Keratinocyte (primary cell): Measurements from ENCODE around the gene SDK2. TPM values are rescaled to one million over a fixed set of nuclear protein-coding genes. Genes with fewer than 3 reads are reported as not detected.

Experiments used
- DNase-seq: peaks from one replicate; pipeline ENCODE4 v3.0.0-alpha.2; 2011; ENCODE audit warnings: low read depth, missing footprints, low spot score
- FAIRE-seq: peaks from 2 replicates; lab custom pipeline; 2011; peaks lifted over from hg19 to GRCh38; lab: Jason Lieb, UNC
- H2AFZ ChIP-seq: 2 replicates; pipeline ENCODE4 v1.6.0; 2012; ENCODE audit warnings: low read length, control low read depth, inconsistent platforms; ENCODE audit not compliant: control insufficient read depth
- H3K27ac ChIP-seq: 2 replicates; pipeline ENCODE4 v1.5.1; 2011; ENCODE audit warnings: low read length; ENCODE audit not compliant: control insufficient read depth, insufficient read depth
- H3K27me3 ChIP-seq: 3 replicates; pipeline ENCODE4 v1.6.0; 2011; ENCODE audit warnings: low read length; ENCODE audit not compliant: control insufficient read depth, insufficient read depth; ENCODE audit errors: extremely low read depth
- H3K36me3 ChIP-seq, 2 experiments: 2 replicates in 1 of 2; 3 replicates in 1 of 2; pipeline ENCODE4 v1.5.1; 2011; ENCODE audit warnings: low read length in 2 of 2, mild to moderate bottlenecking in 1 of 2; ENCODE audit not compliant: control insufficient read depth in 2 of 2, insufficient read depth in 2 of 2; ENCODE audit errors: extremely low read depth in 1 of 2
- H3K4me1 ChIP-seq: 3 replicates; pipeline ENCODE4 v1.5.1; 2011; ENCODE audit warnings: low read length; ENCODE audit not compliant: control insufficient read depth, insufficient read depth; ENCODE audit errors: extremely low read depth
- H3K4me2 ChIP-seq: 3 replicates; pipeline ENCODE4 v1.6.0; 2011; ENCODE audit warnings: low read depth, low read length; ENCODE audit not compliant: control insufficient read depth, insufficient read depth; ENCODE audit errors: extremely low read depth
- H3K4me3 ChIP-seq, 3 experiments: fragments of 200-600 bp in 1 of 3; sonication (generic) in 1 of 3; 2 replicates in 2 of 3; 3 replicates in 1 of 3; pipeline ENCODE4 v1.5.1; 2011 to 2016; ENCODE audit warnings: low read length in 3 of 3, mild to moderate bottlenecking in 3 of 3, control low read depth in 2 of 3, inconsistent platforms in 1 of 3, low read depth in 1 of 3, mixed read lengths in 1 of 3, mixed run types in 1 of 3, moderate library complexity in 1 of 3; ENCODE audit not compliant: control insufficient read depth in 2 of 3, insufficient read depth in 2 of 3; ENCODE audit errors: extremely low read depth in 1 of 3
- H3K79me2 ChIP-seq: 2 replicates; pipeline ENCODE4 v1.6.0; 2012; ENCODE audit warnings: low read length; ENCODE audit not compliant: control insufficient read depth, insufficient read depth
- H3K9ac ChIP-seq: 3 replicates; pipeline ENCODE4 v1.6.0; 2011; ENCODE audit warnings: low read length; ENCODE audit not compliant: control insufficient read depth, insufficient read depth; ENCODE audit errors: extremely low read depth
- H3K9me1 ChIP-seq: 3 replicates; pipeline ENCODE4 v1.6.0; 2011; ENCODE audit warnings: low read length; ENCODE audit not compliant: control insufficient read depth, insufficient read depth; ENCODE audit errors: extremely low read depth
- H3K9me3 ChIP-seq: 2 replicates; pipeline ENCODE4 v1.5.1; 2012; ENCODE audit warnings: low read depth, low read length; ENCODE audit not compliant: control insufficient read depth
- H4K20me1 ChIP-seq: 3 replicates; pipeline ENCODE4 v1.6.0; 2011; ENCODE audit warnings: low read length; ENCODE audit not compliant: control insufficient read depth, insufficient read depth; ENCODE audit errors: extremely low read depth
- CTCF ChIP-seq, 3 experiments: IDR thresholded peaks in 1 of 3; conservative IDR thresholded peaks in 1 of 3; optimal IDR thresholded peaks in 1 of 3; 2 replicates in 2 of 3; 3 replicates in 1 of 3; pipeline versions ENCODE3 to v1.5.1; 2011; ENCODE audit warnings: low read length in 3 of 3, mild to moderate bottlenecking in 3 of 3, moderate library complexity in 2 of 3, control low read depth in 1 of 3, inconsistent platforms in 1 of 3; ENCODE audit not compliant: insufficient read depth in 2 of 3; ENCODE audit errors: extremely low read depth in 1 of 3
- EZH2 ChIP-seq: IDR thresholded peaks from one replicate; pipeline ENCODE4 v1.6.1; 2012; ENCODE audit warnings: inconsistent platforms, mild to moderate bottlenecking, low read length, moderate library complexity
- dilution Hi-C: fragments of 300-500 bp; cut with MboI; formaldehyde crosslinking; loops from one replicate; pipeline ENCODE4 v1.7.0; 2020; ENCODE audit warnings: low sequenced_read_pairs; ENCODE audit not compliant: extremely low pct_ligation_motif_present
- polyA plus RNA-seq, 5 experiments: library from polyadenylated mRNA; depleted of rRNA in 3 of 5; stranded (reverse) in 3 of 5; stranded (forward) in 1 of 5; unstranded in 1 of 5; fragments of >200 nt; gene quantifications; 1 replicate in 1 of 5; 2 replicates in 3 of 5; 3 replicates in 1 of 5; pipeline versions ENCODE4 v1.2.1 to v1.2.3, GENCODE V29; 2011 to 2012; ENCODE audit warnings: missing spikeins in 2 of 5, low read depth in 1 of 5, low replicate concordance in 1 of 5

Gene SDK2
- polyA plus RNA-seq, 1 donor (not counting 4 experiments of a cell fraction or from before 2014, with no cell fraction given) = 1.8 TPM

- dilution Hi-C loops = no loop called here
- Histone ChIP-seq H3K9me1 (no peaks in the 10 kb centered on the region), H3K27me3 (no peaks in the 10 kb centered on the region), H2AFZ (no peak overlapping the region), H3K27ac (no peak overlapping the region), H3K4me2 (no peak overlapping the region), H4K20me1 (no peaks in the 10 kb centered on the region), H3K4me3 (no peak overlapping the region), H3K4me1 (peaks cover 12% of the 10 kb centered on the region), H3K36me3 (no peaks in the 10 kb centered on the region), H3K9me3 (no peaks in the 10 kb centered on the region), H3K79me2 (no peaks in the 10 kb centered on the region), H3K9ac (no peak overlapping the region)
- FAIRE-seq = no peak
- TF ChIP-seq CTCF (optimal IDR thresholded peaks at IDR 0.05 in 1 of 3, IDR thresholded peaks at IDR 0.05 in 1 of 3, conservative IDR thresholded peaks at IDR 0.05 in 1 of 3; ENCODE audit: extremely low read depth in 1 of 3, insufficient read depth in 2 of 3, low read length in 3 of 3) (no peak), EZH2 (no peak)
- no peak for DNase-seq
Measured at GRCh38 chr17:73553311-73553710, 90.9 kb downstream of the SDK2 start.

GRCh38 chr17:73552300-73553048, 91.8 kb downstream of the SDK2 start:
- DNase-seq = no peak
- H3K9me1 ChIP-seq = no peaks in the 10 kb centered on the region

More at GRCh38 chr17:73552300-73553048, 91.8 kb downstream of the SDK2 start:
- Histone ChIP-seq H3K4me1 (peaks cover 13% of the 10 kb centered on the region), H3K9ac (no peak overlapping the region), H3K79me2 (no peaks in the 10 kb centered on the region), H2AFZ (no peak overlapping the region), H3K27me3 (no peaks in the 10 kb centered on the region), H4K20me1 (no peaks in the 10 kb centered on the region), H3K9me3 (no peaks in the 10 kb centered on the region), H3K4me3 (no peak overlapping the region), H3K36me3 (no peaks in the 10 kb centered on the region), H3K4me2 (no peak overlapping the region), H3K27ac (no peak overlapping the region)
- dilution Hi-C loops = no loop called here
- TF ChIP-seq CTCF (optimal IDR thresholded peaks at IDR 0.05 in 1 of 3, IDR thresholded peaks at IDR 0.05 in 1 of 3, conservative IDR thresholded peaks at IDR 0.05 in 1 of 3; ENCODE audit: extremely low read depth in 1 of 3, insufficient read depth in 2 of 3, low read length in 3 of 3) (no peak), EZH2 (no peak)
- FAIRE-seq = no peak
